ENCODE measurements around the gene TBX19. TPM values are rescaled to one million over a fixed set of nuclear protein-coding genes. Genes with fewer than 3 reads are reported as not detected.

TBX19 gene
- total RNA-seq, 2 donors from 2014 or later = 2.2 to 2.5 TPM

GRCh38 chr1:168285971-168286927 lies 5.6 kb downstream of the TBX19 start:
- DNase-seq = no peak
- H3K4me1 ChIP-seq (ENCODE audit: control insufficient read depth, insufficient read depth, low read length) = no peaks in the 10 kb centered on the region
- no peaks in the 10 kb centered on the region for H3K36me3 ChIP-seq (ENCODE audit: control insufficient read depth, insufficient read depth, low read length)
- H3K27ac ChIP-seq (ENCODE audit: low read depth, low read length) = no peak overlapping the region
- no peaks in the 10 kb centered on the region for H3K9me3 ChIP-seq (ENCODE audit: control insufficient read depth, low read length)
- H3K27me3 ChIP-seq (ENCODE audit: control insufficient read depth, insufficient read depth, low read length, poor library complexity, severe bottlenecking) = no peaks in the 10 kb centered on the region
- no peaks in the 10 kb centered on the region for H3K27me3 Mint-ChIP-seq (ENCODE audit: insufficient read depth)
- H3K27ac Mint-ChIP-seq = no peak overlapping the region
- H3K36me3 Mint-ChIP-seq (ENCODE audit: low read depth) = no peaks in the 10 kb centered on the region
- H3K4me3 Mint-ChIP-seq = no peak overlapping the region
- TF ChIP-seq CTCF (conservative IDR thresholded peaks at IDR 0.05) = peak; percentile 49
- peaks cover 15% of the 10 kb centered on the region for H3K4me1 Mint-ChIP-seq
- no peaks in the 10 kb centered on the region for H3K9me3 Mint-ChIP-seq
- no peak overlapping the region for H3K4me3 ChIP-seq (ENCODE audit: low read length)
- H3K9ac ChIP-seq (ENCODE audit: extremely low read depth, low read length, poor library complexity, severe bottlenecking) = no peak overlapping the region
- WGBS, 2 experiments (ENCODE audit: insufficient coverage in 1 of 2, insufficient read length in 1 of 2) = 90 to 93% methylated on average over 2 to 3 of the region's 4 CpGs

GRCh38 chr1:168287237-168287664 lies 6.6 kb downstream of the TBX19 start:
- Histone ChIP-seq H3K9ac (ENCODE audit: extremely low read depth, low read length, poor library complexity, severe bottlenecking) (no peak overlapping the region), H3K27me3 (ENCODE audit: control insufficient read depth, insufficient read depth, low read length, poor library complexity, severe bottlenecking) (no peaks in the 10 kb centered on the region), H3K4me3 (ENCODE audit: low read length) (no peak overlapping the region), H3K4me1 (ENCODE audit: control insufficient read depth, insufficient read depth, low read length) (no peaks in the 10 kb centered on the region), H3K9me3 (ENCODE audit: control insufficient read depth, low read length) (no peaks in the 10 kb centered on the region), H3K36me3 (ENCODE audit: control insufficient read depth, insufficient read depth, low read length) (no peaks in the 10 kb centered on the region), H3K27ac (ENCODE audit: low read depth, low read length) (no peak overlapping the region)
- Mint-ChIP-seq H3K9me3 (no peaks in the 10 kb centered on the region), H3K27ac (no peak overlapping the region), H3K4me3 (no peak overlapping the region), H3K27me3 (ENCODE audit: insufficient read depth) (no peaks in the 10 kb centered on the region), H3K36me3 (ENCODE audit: low read depth) (no peaks in the 10 kb centered on the region), H3K4me1 (peaks cover 19% of the 10 kb centered on the region)
- DNase-seq = no peak
- 86 to 100% methylated on average over 1 of the region's 1 CpG for WGBS, 2 experiments (ENCODE audit: insufficient coverage in 1 of 2, insufficient read length in 1 of 2)
- TF ChIP-seq CTCF (conservative IDR thresholded peaks at IDR 0.05) = no peak

- no peaks in the 10 kb centered on the region for H3K36me3 ChIP-seq (ENCODE audit: control insufficient read depth, insufficient read depth, low read length)
- 71 to 93% methylated on average over 1 to 3 of the region's 3 CpGs for WGBS, 2 experiments (ENCODE audit: insufficient coverage in 1 of 2, insufficient read length in 1 of 2)
Observed at GRCh38 chr1:168288311-168289052, 7.8 kb downstream of the TBX19 start.

More at GRCh38 chr1:168288311-168289052, 7.8 kb downstream of the TBX19 start:
- no peaks in the 10 kb centered on the region for H3K9me3 Mint-ChIP-seq
- H3K27ac Mint-ChIP-seq = no peak overlapping the region
- H3K36me3 Mint-ChIP-seq (ENCODE audit: low read depth) = no peaks in the 10 kb centered on the region
- DNase-seq = no peak
- no peak overlapping the region for H3K9ac ChIP-seq (ENCODE audit: extremely low read depth, low read length, poor library complexity, severe bottlenecking)
- H3K27me3 ChIP-seq (ENCODE audit: control insufficient read depth, insufficient read depth, low read length, poor library complexity, severe bottlenecking) = no peaks in the 10 kb centered on the region
- H3K27me3 Mint-ChIP-seq (ENCODE audit: insufficient read depth) = no peaks in the 10 kb centered on the region
- no peak overlapping the region for H3K4me3 Mint-ChIP-seq
- no peaks in the 10 kb centered on the region for H3K9me3 ChIP-seq (ENCODE audit: control insufficient read depth, low read length)
- H3K4me3 ChIP-seq (ENCODE audit: low read length) = no peak overlapping the region
- H3K27ac ChIP-seq (ENCODE audit: low read depth, low read length) = no peak overlapping the region
- H3K4me1 Mint-ChIP-seq = peaks cover 19% of the 10 kb centered on the region
- no peaks in the 10 kb centered on the region for H3K4me1 ChIP-seq (ENCODE audit: control insufficient read depth, insufficient read depth, low read length)
- TF ChIP-seq CTCF (conservative IDR thresholded peaks at IDR 0.05) = no peak

Data from endodermal cell (in vitro differentiated cells).